Right lobe of liver (tissue), 6 donors: ENCODE measurements around the gene C1orf74. TPM values are rescaled to one million over a fixed set of nuclear protein-coding genes. Genes with fewer than 3 reads are reported as not detected.
"Not testable (repeated sequence)": the region's sequence is repeated elsewhere in the genome, so short reads cannot be mapped to it uniquely, and the experiment has no call there.

Experiments used
- ATAC-seq, 4 donors: fragments of 200-7000 bp; cut with Tn5 transposase; one replicate each; pipeline ENCODE4 v1.9.1; 2020; ENCODE audit warnings: mild to moderate bottlenecking in 4 of 4, moderate library complexity in 4 of 4
- DNase-seq, 3 donors: peaks; one replicate each; pipeline ENCODE4 v3.0.0-alpha.2; 2020
- H3K27ac ChIP-seq, 3 donors: fragments of 200-600 bp; one replicate each; pipeline ENCODE4 v1.8.0; 2022
- H3K27me3 ChIP-seq, 2 donors: fragments of 200-600 bp; one replicate each; pipeline ENCODE4 v1.8.0; 2022
- H3K36me3 ChIP-seq, 4 donors: fragments of 200-600 bp; sonication (generic) in 1 of 4; one replicate each; pipeline versions ENCODE4 v1.5.1 to v1.8.0; 2017 to 2022; ENCODE audit warnings: control low read depth in 1 of 4
- H3K4me1 ChIP-seq, 4 donors: fragments of 200-600 bp; sonication (generic) in 1 of 4; one replicate each; pipeline versions ENCODE4 v1.5.1 to v1.8.0; 2017 to 2022; ENCODE audit warnings: control low read depth in 1 of 4
- H3K4me3 ChIP-seq, 3 donors: fragments of 200-600 bp; one replicate each; pipeline ENCODE4 v1.8.0; 2022
- H3K9me3 ChIP-seq, 4 donors: fragments of 200-600 bp; sonication (generic) in 1 of 4; one replicate each; pipeline versions ENCODE4 v1.5.1 to v1.8.0; 2017 to 2022; ENCODE audit warnings: control low read depth in 1 of 4
- CTCF ChIP-seq, 4 donors: fragments of 200-600 bp in 3 of 4; fragments of 450-650 bp in 1 of 4; IDR thresholded peaks; one replicate each; pipeline versions ENCODE4 v1.5.1 to v1.8.0; 2016 to 2022; ENCODE audit warnings: antibody characterized with exemption in 4 of 4, mild to moderate bottlenecking in 2 of 4
- POLR2A ChIP-seq: fragments of 450-650 bp; IDR thresholded peaks from one replicate; pipeline ENCODE4 v1.6.1; 2017; ENCODE audit warnings: antibody characterized with exemption, mild to moderate bottlenecking
- WGBS: methylation state at CpG from one replicate; pipeline ENCODE4 v1.1.6; 2018; ENCODE audit warnings: low coverage, low lambda C conversion rate; ENCODE audit not compliant: insufficient coverage; ENCODE audit errors: missing lambda C conversion rate; 5-methylcytosine and 5-hydroxymethylcytosine counted together
- intact Hi-C, 2 donors: fragments of 100-400 bp; cut with DNase I; formaldehyde crosslinking; loops; one replicate each; pipeline versions ENCODE4 v1.11.2 to v1.14.1; 2022
- total RNA-seq, 6 experiments: library from RNA; depleted of rRNA in 2 of 6; stranded (reverse); fragments of >200 nt in 2 of 6; fragmentation: NEBNext Ultra II Directional in 3 of 6; extraction: Animal tissue kit (Norgen Biotek cat#: 25700) in 3 of 6; gene quantifications; one replicate each; pipeline versions ENCODE4 v1.1.0 to v1.2.4, GENCODE V29; 2016 to 2023
- donor health status: DM: no; HTN: yes; CAD: no.
- donor health status: DM: no; HTN: no; CAD: no.
- donor health status: DM: no; HTN: no; CAD: no.
- donor health status: DM: no; HTN: yes; CAD: no.
- donor health status: DM: no; HTN: yes; CAD: no.

C1orf74 gene
- total RNA-seq, 6 experiments from 2014 or later, result 0.81 to 1.6 (median 1.0) TPM

GRCh38 chr1:209802780-209803152 lies 18.4 kb upstream of the C1orf74 start:
- Histone ChIP-seq H3K4me3 (no peak overlapping the region), H3K27me3 (no peaks in the 10 kb centered on the region), H3K4me1 (peaks cover 0 to 22% (median 6%) of the 10 kb centered on the region in 4 donors), H3K36me3 (no peaks in the 10 kb centered on the region), H3K9me3 (no peaks in the 10 kb centered on the region), H3K27ac (peak overlapping the region; percentile 89 to 99 (median 95))
- ATAC-seq, result no peak
- no peak for TF ChIP-seq POLR2A
- no peak for TF ChIP-seq CTCF (IDR thresholded peaks at IDR 0.05)
- 39% methylated on average over 4 of the region's 4 CpGs for WGBS
- intact Hi-C loops, result no loop called here
- no peak for DNase-seq

GRCh38 chr1:209802117-209802779 lies 17.9 kb upstream of the C1orf74 start:
- no peaks in the 10 kb centered on the region for H3K9me3 ChIP-seq
- no peaks in the 10 kb centered on the region for H3K36me3 ChIP-seq
- H3K4me3 ChIP-seq, result peak overlapping the region in 2 of 3 donors; percentile 29 to 43
- peak overlapping the region; percentile 89 to 99 (median 95) for H3K27ac ChIP-seq
- H3K27me3 ChIP-seq, result no peaks in the 10 kb centered on the region
- ATAC-seq (peak; percentile 64 to 78 (median 74)), DNase-seq (peak in 1 of 3 donors; percentile 78)
- 37% methylated on average over 4 of the region's 4 CpGs for WGBS
- intact Hi-C loops, result no loop called here
- TF ChIP-seq POLR2A, result peak; percentile 54
- no peak for TF ChIP-seq CTCF (IDR thresholded peaks at IDR 0.05)
- H3K4me1 ChIP-seq, result peaks cover 0 to 22% (median 6%) of the 10 kb centered on the region in 4 donors

- H3K36me3 ChIP-seq, result peaks cover 0 to under 1% (median 0%) of the 10 kb centered on the region in 4 donors
- peak; percentile 88 to 97 (median 95) for DNase-seq
- intact Hi-C loops, result no loop called here
- WGBS, result 13% methylated on average over 5 of the region's 5 CpGs
- H3K27me3 ChIP-seq, result no peaks in the 10 kb centered on the region
- no peak for TF ChIP-seq CTCF (IDR thresholded peaks at IDR 0.05)
- TF ChIP-seq POLR2A, result peak; percentile 53
- H3K27ac ChIP-seq, result peak overlapping the region; percentile 89 to 99 (median 95)
- H3K4me3 ChIP-seq, result peak overlapping the region; percentile 9 to 43 (median 31)
- ATAC-seq, result peak; percentile 80 to 85 (median 84)
- peaks cover 0 to 22% (median 6%) of the 10 kb centered on the region in 4 donors for H3K4me1 ChIP-seq
- no peaks in the 10 kb centered on the region for H3K9me3 ChIP-seq
Observed at GRCh38 chr1:209800984-209801834, 16.9 kb upstream of the C1orf74 start.

- no peaks in the 10 kb centered on the region for H3K9me3 ChIP-seq
- intact Hi-C loops, result no loop called here
- no peak for DNase-seq
- 79% methylated on average over 7 of the region's 9 CpGs for WGBS
- H3K27me3 ChIP-seq, result no peaks in the 10 kb centered on the region
- H3K27ac ChIP-seq, result no peak overlapping the region
- H3K4me1 ChIP-seq, result peaks cover 0 to 21% (median 4%) of the 10 kb centered on the region in 4 donors
- H3K4me3 ChIP-seq, result no peak overlapping the region
- peaks cover 0 to 21% (median 9%) of the 10 kb centered on the region in 4 donors for H3K36me3 ChIP-seq
- ATAC-seq, result no peak
- TF ChIP-seq POLR2A, result no peak
- TF ChIP-seq CTCF (IDR thresholded peaks at IDR 0.05), result no peak
Observed at GRCh38 chr1:209797978-209798639, 13.8 kb upstream of the C1orf74 start.

GRCh38 chr1:209793711-209794110 lies 9.4 kb upstream of the C1orf74 start:
- Histone ChIP-seq H3K4me1 (peaks cover 0 to 19% (median 7%) of the 10 kb centered on the region in 4 donors), H3K36me3 (peaks cover 0 to 34% (median 12%) of the 10 kb centered on the region in 4 donors)
- DNase-seq, H3K4me3 ChIP-seq, intact Hi-C loops, H3K9me3 ChIP-seq, H3K27me3 ChIP-seq, ATAC-seq, H3K27ac ChIP-seq: not testable (repeated sequence)
- 82% methylated on average over 3 of the region's 3 CpGs for WGBS
